ENCODE data around the gene JAM3.
"Not testable (repeated sequence)": the region's sequence is repeated elsewhere in the genome, so short reads cannot be mapped to it uniquely, and the experiment has no call there.

The JAM3 gene

GRCh38 chr11:134063991-134064747 lies 4.7 kb upstream of the JAM3 start:
- no peak for DNase-seq

GRCh38 chr11:134065381-134065780 lies 3.5 kb upstream of the JAM3 start:
- no peak for DNase-seq

GRCh38 chr11:134066943-134067885 lies 1.7 kb upstream of the JAM3 start:
- DNase-seq: no peak

- DNase-seq: no peak
These were observed 812 bp downstream of the JAM3 start for GRCh38 chr11:134069426-134070341.

- DNase-seq: no peak
These were observed 1.5 kb downstream of the JAM3 start for GRCh38 chr11:134070342-134070845.

GRCh38 chr11:134071306-134071705 lies 2.4 kb downstream of the JAM3 start:
- no peak for DNase-seq

GRCh38 chr11:134071766-134072402 lies 3.0 kb downstream of the JAM3 start:
- no peak for DNase-seq

- DNase-seq: no peak
These were observed 4.0 kb downstream of the JAM3 start for GRCh38 chr11:134072844-134073243.

GRCh38 chr11:134074346-134074745 lies 5.5 kb downstream of the JAM3 start:
- DNase-seq: no peak

GRCh38 chr11:134074766-134075165 lies 5.9 kb downstream of the JAM3 start:
- DNase-seq: no peak

- DNase-seq: no peak
These were observed 10.4 kb downstream of the JAM3 start for GRCh38 chr11:134079317-134079716.

GRCh38 chr11:134081258-134081657 lies 12.4 kb downstream of the JAM3 start:
- DNase-seq: not testable (repeated sequence)

- no peak for DNase-seq
These were observed 14.1 kb downstream of the JAM3 start for GRCh38 chr11:134082990-134083389.

GRCh38 chr11:134086376-134086775 lies 17.5 kb downstream of the JAM3 start:
- no peak for DNase-seq

- not testable (repeated sequence) for DNase-seq
These were observed 23.1 kb downstream of the JAM3 start for GRCh38 chr11:134092006-134092405.

- no peak for DNase-seq
These were observed 28.3 kb downstream of the JAM3 start for GRCh38 chr11:134097166-134097565.

GRCh38 chr11:134098566-134099184 lies 29.8 kb downstream of the JAM3 start:
- DNase-seq: no peak

- no peak for DNase-seq
These were observed 31.3 kb downstream of the JAM3 start for GRCh38 chr11:134100171-134100570.

GRCh38 chr11:134101282-134101681 lies 32.4 kb downstream of the JAM3 start:
- DNase-seq: no peak

- no peak for DNase-seq
These were observed 41.5 kb downstream of the JAM3 start for GRCh38 chr11:134110252-134110815.

GRCh38 chr11:134113787-134114186 lies 44.9 kb downstream of the JAM3 start:
- DNase-seq: not testable (repeated sequence)

All from GDM1 (cell line).